Mesothelial cell of epicardium (in vitro differentiated cells): ENCODE results near the gene RIPOR3. TPM values are rescaled to one million over a fixed set of nuclear protein-coding genes. Genes with fewer than 3 reads are reported as not detected.

ENCODE experiments used
- DNase-seq, 2 experiments: peaks; one replicate each; pipeline ENCODE4 v3.0.0; 2021; ENCODE audit warnings: low spot score in 2 of 2; ENCODE audit not compliant: unreplicated experiment in 2 of 2
- H3K27ac Mint-ChIP-seq: 2 replicates; pipeline ENCODE4 v1.8.0; 2021; ENCODE audit warnings: mixed read lengths
- H3K27me3 Mint-ChIP-seq: 2 replicates; pipeline ENCODE4 v1.8.0; 2021; ENCODE audit warnings: low read depth, mixed read lengths
- H3K36me3 Mint-ChIP-seq: 2 replicates; pipeline ENCODE4 v1.8.0; 2021; ENCODE audit warnings: mixed read lengths
- H3K4me1 Mint-ChIP-seq: 2 replicates; pipeline ENCODE4 v1.8.0; 2021; ENCODE audit warnings: mixed read lengths
- H3K4me3 Mint-ChIP-seq: 2 replicates; pipeline ENCODE4 v1.8.0; 2021; ENCODE audit warnings: mild to moderate bottlenecking, moderate library complexity, mixed read lengths
- H3K9me3 Mint-ChIP-seq: 2 replicates; pipeline ENCODE4 v1.8.0; 2021; ENCODE audit warnings: mixed read lengths
- total RNA-seq: library from RNA; stranded (reverse); gene quantifications from 3 replicates; pipeline ENCODE4 v1.2.1, GENCODE V29; 2021
- TF ChIP-seq, protein P1 (sequence below): fragments of 200-600 bp; sonication (generic); IDR thresholded peaks from one replicate; pipeline ENCODE4 v1.5.0; 2021; ENCODE audit warnings: antibody characterized with exemption; ENCODE audit not compliant: unreplicated experiment

RIPOR3 gene
- total RNA-seq, 1 donor from 2014 or later, result 18.8 TPM

- TF ChIP-seq, protein P1, sequence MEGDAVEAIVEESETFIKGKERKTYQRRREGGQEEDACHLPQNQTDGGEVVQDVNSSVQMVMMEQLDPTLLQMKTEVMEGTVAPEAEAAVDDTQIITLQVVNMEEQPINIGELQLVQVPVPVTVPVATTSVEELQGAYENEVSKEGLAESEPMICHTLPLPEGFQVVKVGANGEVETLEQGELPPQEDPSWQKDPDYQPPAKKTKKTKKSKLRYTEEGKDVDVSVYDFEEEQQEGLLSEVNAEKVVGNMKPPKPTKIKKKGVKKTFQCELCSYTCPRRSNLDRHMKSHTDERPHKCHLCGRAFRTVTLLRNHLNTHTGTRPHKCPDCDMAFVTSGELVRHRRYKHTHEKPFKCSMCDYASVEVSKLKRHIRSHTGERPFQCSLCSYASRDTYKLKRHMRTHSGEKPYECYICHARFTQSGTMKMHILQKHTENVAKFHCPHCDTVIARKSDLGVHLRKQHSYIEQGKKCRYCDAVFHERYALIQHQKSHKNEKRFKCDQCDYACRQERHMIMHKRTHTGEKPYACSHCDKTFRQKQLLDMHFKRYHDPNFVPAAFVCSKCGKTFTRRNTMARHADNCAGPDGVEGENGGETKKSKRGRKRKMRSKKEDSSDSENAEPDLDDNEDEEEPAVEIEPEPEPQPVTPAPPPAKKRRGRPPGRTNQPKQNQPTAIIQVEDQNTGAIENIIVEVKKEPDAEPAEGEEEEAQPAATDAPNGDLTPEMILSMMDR, result no peak
- no peaks in the 10 kb centered on the region for H3K27me3 Mint-ChIP-seq
- H3K4me3 Mint-ChIP-seq, result no peak overlapping the region
- H3K27ac Mint-ChIP-seq, result no peak overlapping the region
- no peaks in the 10 kb centered on the region for H3K9me3 Mint-ChIP-seq
- H3K4me1 Mint-ChIP-seq, result peaks cover under 1% of the 10 kb centered on the region
- no peaks in the 10 kb centered on the region for H3K36me3 Mint-ChIP-seq
- DNase-seq, result no peak
Observed at GRCh38 chr20:50618537-50618936, 72.8 kb downstream of the RIPOR3 start.

- Mint-ChIP-seq H3K4me1 (no peaks in the 10 kb centered on the region), H3K27me3 (no peaks in the 10 kb centered on the region), H3K9me3 (no peaks in the 10 kb centered on the region), H3K27ac (no peak overlapping the region), H3K4me3 (no peak overlapping the region), H3K36me3 (no peaks in the 10 kb centered on the region)
- TF ChIP-seq, protein P1, result no peak
- no peak for DNase-seq
Observed at GRCh38 chr20:50617022-50617421, 74.3 kb downstream of the RIPOR3 start.

DNA sequence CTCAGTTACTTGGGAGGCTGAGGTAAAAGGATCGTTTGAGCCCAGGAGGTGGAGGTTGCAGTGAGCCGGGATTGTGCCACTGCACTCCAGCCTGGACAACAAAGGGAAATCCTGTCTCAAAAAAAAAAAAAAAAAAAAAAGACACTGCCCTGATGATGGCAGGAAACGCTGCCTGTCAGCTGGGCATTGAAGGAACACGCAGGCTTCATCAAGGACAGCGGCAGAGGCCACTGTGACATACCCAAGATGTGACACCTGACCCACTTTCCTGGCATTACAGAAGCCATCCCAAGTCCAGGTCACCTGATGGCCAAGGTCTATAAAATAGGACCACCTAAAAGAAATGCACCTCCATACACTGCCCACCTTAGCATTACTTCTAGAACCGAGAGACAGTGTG is 75.9 kb downstream of the RIPOR3 start:
- no peak overlapping the region for H3K4me3 Mint-ChIP-seq
- no peaks in the 10 kb centered on the region for H3K27me3 Mint-ChIP-seq
- TF ChIP-seq, protein P1, result no peak
- no peaks in the 10 kb centered on the region for H3K4me1 Mint-ChIP-seq
- no peak for DNase-seq
- no peaks in the 10 kb centered on the region for H3K36me3 Mint-ChIP-seq
- H3K27ac Mint-ChIP-seq, result no peak overlapping the region
- H3K9me3 Mint-ChIP-seq, result no peaks in the 10 kb centered on the region

- Mint-ChIP-seq H3K9me3 (no peaks in the 10 kb centered on the region), H3K27ac (no peak overlapping the region), H3K4me1 (no peaks in the 10 kb centered on the region), H3K4me3 (no peak overlapping the region), H3K27me3 (no peaks in the 10 kb centered on the region), H3K36me3 (no peaks in the 10 kb centered on the region)
- TF ChIP-seq, protein P1, result no peak
- no peak for DNase-seq
Observed at GRCh38 chr20:50613438-50614169, 77.7 kb downstream of the RIPOR3 start.

- no peak for DNase-seq
- Mint-ChIP-seq H3K36me3 (no peaks in the 10 kb centered on the region), H3K27me3 (no peaks in the 10 kb centered on the region), H3K9me3 (no peaks in the 10 kb centered on the region), H3K27ac (no peak overlapping the region), H3K4me3 (no peak overlapping the region), H3K4me1 (no peaks in the 10 kb centered on the region)
- TF ChIP-seq, protein P1, result no peak
Observed at GRCh38 chr20:50611128-50611810, 80.1 kb downstream of the RIPOR3 start.
